ENCODE data around the gene ATG9B.

Gene ATG9B

DNA sequence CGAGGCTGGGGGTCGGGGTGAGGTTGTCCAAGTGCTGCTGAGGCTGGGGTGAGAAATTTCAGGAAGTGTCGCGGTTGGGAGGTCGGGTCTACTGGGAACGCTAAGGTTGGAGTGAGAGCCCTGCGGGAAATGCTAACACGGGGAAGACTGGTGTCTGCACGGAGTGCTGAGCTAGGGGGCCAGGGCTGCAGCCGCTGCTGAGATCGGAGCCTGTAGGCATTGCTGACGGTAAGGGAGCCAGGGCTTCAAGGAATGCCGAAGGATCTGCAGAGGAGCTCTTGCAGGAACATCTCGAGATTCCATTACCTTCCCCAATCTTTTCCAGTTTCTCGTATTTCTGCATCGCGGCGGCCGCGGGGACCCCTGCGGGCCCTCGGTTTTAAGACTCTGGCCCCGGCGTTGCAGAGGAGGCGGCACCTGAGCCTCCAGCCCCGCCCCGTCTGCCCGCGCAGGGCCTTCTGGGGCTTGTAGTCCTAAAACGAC, 33.3 kb upstream of the ATG9B start, which contains the start of gene CDK5 (continued):
- TF ChIP-seq ZNF292 (tag by site-specific recombination; IDR thresholded peaks at IDR 0.05; ENCODE audit: borderline replicate concordance, low read depth) (no peak), EGR2 (tag by site-specific recombination; IDR thresholded peaks at IDR 0.05; ENCODE audit: low read depth) (no peak), ZNF211 (tag by site-specific recombination; IDR thresholded peaks at IDR 0.05; ENCODE audit: low read depth) (no peak), ZNF138 (tag by site-specific recombination; IDR thresholded peaks at IDR 0.05; ENCODE audit: borderline replicate concordance) (no peak), ZBTB7A (tag by site-specific recombination; IDR thresholded peaks at IDR 0.05; ENCODE audit: low read depth) (0 out of 2 replicates have a peak, but pooled peaks have one; percentile 4), ZNF146 (tag by site-specific recombination; IDR thresholded peaks at IDR 0.05) (0 out of 2 replicates have a peak, but pooled peaks have one; percentile 8), ZBTB48 (tag by site-specific recombination; IDR thresholded peaks at IDR 0.05) (peak; percentile 37; the same call in 1 of the 2 replicates), GLIS2 (tag by site-specific recombination; IDR thresholded peaks at IDR 0.05) (peak; percentile 85), ZNF621 (tag by site-specific recombination; IDR thresholded peaks at IDR 0.05) (no peak), ZNF473 (tag by site-specific recombination; IDR thresholded peaks at IDR 0.05) (no peak)
- TF ChIP-seq, protein P1, sequence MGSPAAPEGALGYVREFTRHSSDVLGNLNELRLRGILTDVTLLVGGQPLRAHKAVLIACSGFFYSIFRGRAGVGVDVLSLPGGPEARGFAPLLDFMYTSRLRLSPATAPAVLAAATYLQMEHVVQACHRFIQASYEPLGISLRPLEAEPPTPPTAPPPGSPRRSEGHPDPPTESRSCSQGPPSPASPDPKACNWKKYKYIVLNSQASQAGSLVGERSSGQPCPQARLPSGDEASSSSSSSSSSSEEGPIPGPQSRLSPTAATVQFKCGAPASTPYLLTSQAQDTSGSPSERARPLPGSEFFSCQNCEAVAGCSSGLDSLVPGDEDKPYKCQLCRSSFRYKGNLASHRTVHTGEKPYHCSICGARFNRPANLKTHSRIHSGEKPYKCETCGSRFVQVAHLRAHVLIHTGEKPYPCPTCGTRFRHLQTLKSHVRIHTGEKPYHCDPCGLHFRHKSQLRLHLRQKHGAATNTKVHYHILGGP (tag by site-specific recombination; IDR thresholded peaks at IDR 0.05) = no peak
- TF ChIP-seq, protein P2, sequence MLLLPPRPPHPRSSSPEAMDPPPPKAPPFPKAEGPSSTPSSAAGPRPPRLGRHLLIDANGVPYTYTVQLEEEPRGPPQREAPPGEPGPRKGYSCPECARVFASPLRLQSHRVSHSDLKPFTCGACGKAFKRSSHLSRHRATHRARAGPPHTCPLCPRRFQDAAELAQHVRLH (tag by site-specific recombination; IDR thresholded peaks at IDR 0.05) = no peak

DNA sequence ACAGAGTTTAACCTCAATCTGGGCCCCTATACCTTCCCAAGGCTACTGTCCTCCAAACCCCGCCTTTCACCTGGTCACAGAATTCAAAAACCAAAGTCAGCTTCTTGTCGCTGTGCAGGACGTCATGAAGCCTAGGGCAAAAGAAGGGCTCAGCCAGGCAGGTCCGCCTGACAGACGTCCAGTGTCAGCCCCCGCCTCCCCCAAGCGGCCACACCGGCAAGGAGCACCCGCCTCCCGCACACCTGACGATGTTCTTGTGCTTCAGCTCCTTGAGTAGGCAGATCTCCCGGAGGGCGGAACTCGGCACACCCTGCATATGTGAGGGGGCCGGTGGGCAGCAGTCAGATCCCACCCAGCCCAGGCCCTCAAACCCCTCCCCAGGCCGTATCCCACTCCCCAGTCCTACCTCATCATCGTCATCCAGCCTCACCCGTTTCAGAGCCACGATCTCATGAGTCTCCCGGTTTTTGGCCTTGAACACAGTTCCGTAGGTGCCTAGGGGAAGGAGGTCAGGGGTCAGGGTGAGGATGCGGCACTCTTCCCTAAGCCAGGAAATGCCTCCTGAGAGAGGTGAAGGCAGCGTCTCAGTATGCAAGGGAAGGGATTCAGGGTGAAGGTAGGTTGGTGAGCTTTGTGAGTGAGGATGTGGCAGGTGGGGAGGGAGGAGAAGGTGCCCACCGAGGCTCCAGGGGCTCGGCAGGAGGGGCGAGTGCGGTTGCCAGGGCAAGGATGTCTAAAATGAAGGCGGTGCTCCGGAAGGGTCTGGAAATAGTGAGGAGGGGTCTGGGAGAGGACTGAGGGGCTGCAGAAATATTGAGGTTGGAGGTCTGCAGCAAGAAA, 32.6 kb upstream of the ATG9B start:
- CTCF ChIA-PET = interaction anchor here (0.6 to 1.7 kb wide), 3 partner anchors 37 to 157 kb away, joined by 3 to 4 read pairs (median 4); no protein-coding TSS in a partner anchor
- POLR2A ChIA-PET = interaction anchor here (0.9 to 2.1 kb wide), 6 partner anchors 10 to 44 kb away, joined by 3 to 11 read pairs (median 6); partner anchors contain the start of genes ABCB8 and FASTK
- H3K4me1 ChIP-seq (ENCODE audit: control insufficient read depth, insufficient read depth, low read length) = no peaks in the 10 kb centered on the region; the same call in 1 of the 2 replicates
- TF ChIP-seq, protein P3, sequence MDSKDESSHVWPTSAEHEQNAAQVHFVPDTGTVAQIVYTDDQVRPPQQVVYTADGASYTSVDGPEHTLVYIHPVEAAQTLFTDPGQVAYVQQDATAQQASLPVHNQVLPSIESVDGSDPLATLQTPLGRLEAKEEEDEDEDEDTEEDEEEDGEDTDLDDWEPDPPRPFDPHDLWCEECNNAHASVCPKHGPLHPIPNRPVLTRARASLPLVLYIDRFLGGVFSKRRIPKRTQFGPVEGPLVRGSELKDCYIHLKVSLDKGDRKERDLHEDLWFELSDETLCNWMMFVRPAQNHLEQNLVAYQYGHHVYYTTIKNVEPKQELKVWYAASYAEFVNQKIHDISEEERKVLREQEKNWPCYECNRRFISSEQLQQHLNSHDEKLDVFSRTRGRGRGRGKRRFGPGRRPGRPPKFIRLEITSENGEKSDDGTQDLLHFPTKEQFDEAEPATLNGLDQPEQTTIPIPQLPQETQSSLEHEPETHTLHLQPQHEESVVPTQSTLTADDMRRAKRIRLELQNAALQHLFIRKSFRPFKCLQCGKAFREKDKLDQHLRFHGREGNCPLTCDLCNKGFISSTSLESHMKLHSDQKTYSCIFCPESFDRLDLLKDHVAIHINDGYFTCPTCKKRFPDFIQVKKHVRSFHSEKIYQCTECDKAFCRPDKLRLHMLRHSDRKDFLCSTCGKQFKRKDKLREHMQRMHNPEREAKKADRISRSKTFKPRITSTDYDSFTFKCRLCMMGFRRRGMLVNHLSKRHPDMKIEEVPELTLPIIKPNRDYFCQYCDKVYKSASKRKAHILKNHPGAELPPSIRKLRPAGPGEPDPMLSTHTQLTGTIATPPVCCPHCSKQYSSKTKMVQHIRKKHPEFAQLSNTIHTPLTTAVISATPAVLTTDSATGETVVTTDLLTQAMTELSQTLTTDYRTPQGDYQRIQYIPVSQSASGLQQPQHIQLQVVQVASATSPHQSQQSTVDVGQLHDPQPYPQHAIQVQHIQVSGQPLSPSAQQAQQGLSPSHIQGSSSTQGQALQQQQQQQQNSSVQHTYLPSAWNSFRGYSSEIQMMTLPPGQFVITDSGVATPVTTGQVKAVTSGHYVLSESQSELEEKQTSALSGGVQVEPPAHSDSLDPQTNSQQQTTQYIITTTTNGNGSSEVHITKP (tag by site-specific recombination; IDR thresholded peaks at IDR 0.05) = no peak
- TF ChIP-seq ZBTB7A (tag by site-specific recombination; IDR thresholded peaks at IDR 0.05; ENCODE audit: low read depth) = peak; percentile 37; the same call in 1 of the 2 replicates
- peaks cover 0 to 38% of the 10 kb centered on the region in 2 experiments; a peak in 1 of 3 replicates for H3K36me3 ChIP-seq (ENCODE audit: control insufficient read depth in 2 of 2, insufficient read depth in 1 of 2, low read length in 2 of 2)
- H3K9me3 ChIP-seq (ENCODE audit: control insufficient read depth, insufficient read depth, low read depth, low read length) = no peaks in the 10 kb centered on the region
- H3K27ac ChIP-seq (ENCODE audit: extremely low read depth, low read depth, low read length) = no peak overlapping the region
- H3K4me3 ChIP-seq (ENCODE audit: low read depth, low read length) = peak overlapping the region; percentile 67

DNA sequence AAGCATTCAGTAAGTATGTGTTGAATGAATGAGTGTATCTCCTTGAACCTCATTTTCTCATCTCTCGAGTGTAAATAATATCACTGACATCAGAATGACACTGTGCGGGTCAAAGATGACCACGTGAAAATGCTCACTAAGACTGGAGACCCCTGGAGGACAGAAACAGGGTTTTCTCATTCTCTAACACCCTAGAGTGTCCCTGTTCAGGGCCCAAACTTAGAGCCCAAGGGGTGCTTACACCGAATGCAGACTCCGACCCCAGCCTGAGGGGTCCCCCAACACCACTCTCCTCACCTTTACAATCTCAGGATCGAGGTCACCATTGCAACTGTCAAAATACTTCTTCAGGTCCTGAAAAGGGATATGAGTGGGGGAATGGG, 32.0 kb upstream of the ATG9B start:
- TF ChIP-seq, protein P4, sequence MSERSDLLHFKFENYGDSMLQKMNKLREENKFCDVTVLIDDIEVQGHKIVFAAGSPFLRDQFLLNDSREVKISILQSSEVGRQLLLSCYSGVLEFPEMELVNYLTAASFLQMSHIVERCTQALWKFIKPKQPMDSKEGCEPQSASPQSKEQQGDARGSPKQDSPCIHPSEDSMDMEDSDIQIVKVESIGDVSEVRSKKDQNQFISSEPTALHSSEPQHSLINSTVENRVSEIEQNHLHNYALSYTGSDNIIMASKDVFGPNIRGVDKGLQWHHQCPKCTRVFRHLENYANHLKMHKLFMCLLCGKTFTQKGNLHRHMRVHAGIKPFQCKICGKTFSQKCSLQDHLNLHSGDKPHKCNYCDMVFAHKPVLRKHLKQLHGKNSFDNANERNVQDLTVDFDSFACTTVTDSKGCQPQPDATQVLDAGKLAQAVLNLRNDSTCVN (tag by site-specific recombination; optimal IDR thresholded peaks at IDR 0.05) = no peak
- TF ChIP-seq REPIN1 (tag by site-specific recombination; IDR thresholded peaks at IDR 0.05; ENCODE audit: low read depth) = no peak
- TF ChIP-seq ZNF777 (tag by site-specific recombination; IDR thresholded peaks at IDR 0.05; ENCODE audit: borderline replicate concordance) = no peak
- no peak for TF ChIP-seq EGR2 (tag by site-specific recombination; IDR thresholded peaks at IDR 0.05; ENCODE audit: low read depth)
- TF ChIP-seq ZBTB20 (tag by site-specific recombination; IDR thresholded peaks at IDR 0.05) = no peak
- no peak for TF ChIP-seq ZNF133 (tag by site-specific recombination; IDR thresholded peaks at IDR 0.05)
- TF ChIP-seq, protein P5, sequence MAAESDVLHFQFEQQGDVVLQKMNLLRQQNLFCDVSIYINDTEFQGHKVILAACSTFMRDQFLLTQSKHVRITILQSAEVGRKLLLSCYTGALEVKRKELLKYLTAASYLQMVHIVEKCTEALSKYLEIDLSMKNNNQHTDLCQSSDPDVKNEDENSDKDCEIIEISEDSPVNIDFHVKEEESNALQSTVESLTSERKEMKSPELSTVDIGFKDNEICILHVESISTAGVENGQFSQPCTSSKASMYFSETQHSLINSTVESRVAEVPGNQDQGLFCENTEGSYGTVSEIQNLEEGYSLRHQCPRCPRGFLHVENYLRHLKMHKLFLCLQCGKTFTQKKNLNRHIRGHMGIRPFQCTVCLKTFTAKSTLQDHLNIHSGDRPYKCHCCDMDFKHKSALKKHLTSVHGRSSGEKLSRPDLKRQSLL (tag by site-specific recombination; IDR thresholded peaks at IDR 0.05) = no peak
- Histone ChIP-seq H3K9me3 (ENCODE audit: control insufficient read depth, insufficient read depth, low read depth, low read length) (no peaks in the 10 kb centered on the region), H3K4me3 (ENCODE audit: low read depth, low read length) (no peak overlapping the region), H3K27ac (ENCODE audit: extremely low read depth, low read depth, low read length) (no peak overlapping the region), H3K4me1 (ENCODE audit: control insufficient read depth, insufficient read depth, low read length) (no peaks in the 10 kb centered on the region; the same call in 1 of the 2 replicates), H3K36me3 (ENCODE audit: control insufficient read depth in 2 of 2, insufficient read depth in 1 of 2, low read length in 2 of 2) (peaks cover 0 to 35% of the 10 kb centered on the region in 2 experiments; a peak in 1 of 3 replicates)
- ChIA-PET POLR2A (interaction anchor here (1.9 kb wide), 1 partner anchor 28 kb away, joined by 8 read pairs; the partner anchor contains the start of gene ABCB8), CTCF (interaction anchor here (1.7 kb wide), 1 partner anchor 37 kb away, joined by 4 read pairs; no protein-coding TSS in a partner anchor)

Data from HEK293 (cell line).